Thoracic aorta (tissue), 2 donors: ENCODE data around the gene LDHA. TPM values are rescaled to one million over a fixed set of nuclear protein-coding genes. Genes with fewer than 3 reads are reported as not detected.

Experiments
- ATAC-seq: fragments of 150-250 bp; one replicate; pipeline ENCODE4 v1.8.0; 2017; ENCODE audit warnings: low read depth; ENCODE audit not compliant: insufficient number of reproducible peaks, low FRiP score
- DNase-seq: peaks from one replicate; pipeline ENCODE4 v3.0.0-alpha.2; 2020; ENCODE audit warnings: low spot score
- H3K27ac ChIP-seq, 2 donors: fragments of 200-600 bp; sonication (generic); 1 replicate in 1 of 2; 2 replicates in 1 of 2; pipeline ENCODE4 v1.5.1; 2016; ENCODE audit warnings: mild to moderate bottlenecking in 2 of 2, moderate library complexity in 2 of 2
- H3K27me3 ChIP-seq: fragments of 200-600 bp; sonication (generic); replicated peaks from 2 replicates; pipeline ENCODE4 v1.6.0; 2016; ENCODE audit warnings: mild to moderate bottlenecking; ENCODE audit not compliant: insufficient read depth
- H3K36me3 ChIP-seq: fragments of 200-600 bp; sonication (generic); one replicate; pipeline ENCODE4 v1.5.1; 2016
- H3K4me1 ChIP-seq, 2 donors: fragments of 200-600 bp; sonication (generic); 1 replicate in 1 of 2; 2 replicates in 1 of 2; pipeline versions ENCODE4 v1.5.1 to v1.6.0; 2016; ENCODE audit warnings: low read depth in 2 of 2, mild to moderate bottlenecking in 1 of 2; ENCODE audit not compliant: control insufficient read depth in 1 of 2
- H3K4me3 ChIP-seq: fragments of 200-600 bp; sonication (generic); 2 replicates; pipeline ENCODE4 v1.5.1; 2016; ENCODE audit warnings: mild to moderate bottlenecking
- H3K9me3 ChIP-seq: fragments of 200-600 bp; sonication (generic); 2 replicates; pipeline ENCODE4 v1.5.1; 2016
- CTCF ChIP-seq: fragments of 200-600 bp; sonication (generic); IDR thresholded peaks from one replicate; pipeline ENCODE4 v1.5.1; 2019; ENCODE audit warnings: antibody characterized with exemption
- total RNA-seq, 2 donors: library from RNA; depleted of rRNA; stranded (reverse); fragments of >200 nt; gene quantifications; one replicate each; pipeline versions ENCODE4 v1.1.0 to v1.2.3, GENCODE V29; 2016

The LDHA gene
- total RNA-seq, 2 donors from 2014 or later = 495 to 814 TPM

GRCh38 chr11:18455686-18456372 is 61.5 kb downstream of the LDHA start, which contains the start of gene LDHAL6A:
LDHAL6A (plus strand) TSS chr11:18455856; CDS start chr11:18456681, 825 bp downstream.
- no peaks in the 10 kb centered on the region for H3K36me3 ChIP-seq
- TF ChIP-seq CTCF = no peak
- H3K27me3 ChIP-seq = no peaks in the 10 kb centered on the region
- ATAC-seq (no peak), DNase-seq (no peak)
- H3K27ac ChIP-seq = no peak within 1 kb of the TSS
- no peaks in the 10 kb centered on the region for H3K4me1 ChIP-seq
- no peaks in the 10 kb centered on the region for H3K9me3 ChIP-seq
- H3K4me3 ChIP-seq = no peak within 1 kb of the TSS

GRCh38 chr11:18457450-18457849 is 63.1 kb downstream of the LDHA start:
- Histone ChIP-seq H3K4me1 (no peaks in the 10 kb centered on the region), H3K27ac (no peak overlapping the region), H3K4me3 (no peak overlapping the region), H3K9me3 (no peaks in the 10 kb centered on the region), H3K27me3 (no peaks in the 10 kb centered on the region), H3K36me3 (no peaks in the 10 kb centered on the region)
- no peak for TF ChIP-seq CTCF
- DNase-seq (no peak), ATAC-seq (no peak)

Other genes with a start within 250 kb of the LDHA start
- gene MRGPRX4, start 221.7 kb upstream of the LDHA start, total RNA-seq = not detected
- gene SAA4, start 157.8 kb upstream of the LDHA start, total RNA-seq = not detected
- gene SAA2, start 145.9 kb upstream of the LDHA start, total RNA-seq = 1 to 10 TPM; 2.0 to 2.5 TPM
- 10 to 100 TPM in 1 of 2 donors, 1 to 10 TPM in 1; 6.5 to 18.9 TPM for gene SAA1, start 128.3 kb upstream of the LDHA start, total RNA-seq
- gene HPS5, start 72.4 kb upstream of the LDHA start, total RNA-seq = 100 to 1,000 TPM in 1 of 2 donors, 10 to 100 TPM in 1; 42.9 to 139 TPM
- gene GTF2H1, start 72.0 kb upstream of the LDHA start, total RNA-seq = 10 to 100 TPM; 32.9 to 58.1 TPM
- gene LDHC, start 17.8 kb downstream of the LDHA start, total RNA-seq = not detected
- not detected for gene LDHAL6A, start 61.3 kb downstream of the LDHA start, total RNA-seq
- 10 to 100 TPM; 67.0 to 68.4 TPM for gene TSG101, start 132.4 kb downstream of the LDHA start, total RNA-seq
- 10 to 100 TPM; 22.2 to 23.7 TPM for gene UEVLD, start 194.2 kb downstream of the LDHA start, total RNA-seq
- 10 to 100 TPM in 1 of 2 donors, not detected in 1; 17.3 TPM for gene MISFA, start 205.2 kb downstream of the LDHA start, total RNA-seq
- gene SPTY2D1, start 239.8 kb downstream of the LDHA start, total RNA-seq = 10 to 100 TPM in 1 of 2 donors, 1 to 10 TPM in 1; 9.6 to 25.3 TPM